Calu3 (cell line): ENCODE results near the gene SAMD4A. TPM values are rescaled to one million over a fixed set of nuclear protein-coding genes. Genes with fewer than 3 reads are reported as not detected.

ENCODE experiments used
- BruUV-seq: library from RNA; stranded (reverse); fragments of 400-500 nt; replicated peaks from 2 replicates; lab custom pipeline; 2021; lab: Mats Ljungman, UMichigan
- CTCF ChIA-PET: fragments of 300-600 bp; sonication (Branson Sonifier 250); formaldehyde crosslinking; loops from one replicate; lab custom pipeline; 2022; ENCODE audit warnings: antibody characterized with exemption; lab: Charles Lee
- DNase-seq: peaks from one replicate; pipeline ENCODE4 v3.0.0; 2022
- H3K27ac Mint-ChIP-seq: one replicate; pipeline ENCODE4 v1.8.0; 2022; ENCODE audit warnings: mixed read lengths; ENCODE audit not compliant: unreplicated experiment
- H3K27me3 Mint-ChIP-seq: one replicate; pipeline ENCODE4 v1.8.0; 2022; ENCODE audit warnings: mixed read lengths; ENCODE audit not compliant: unreplicated experiment
- H3K36me3 Mint-ChIP-seq: one replicate; pipeline ENCODE4 v1.8.0; 2022; ENCODE audit warnings: mild to moderate bottlenecking, moderate library complexity, mixed read lengths; ENCODE audit not compliant: insufficient read depth, unreplicated experiment
- H3K4me1 Mint-ChIP-seq: one replicate; pipeline ENCODE4 v1.8.0; 2022; ENCODE audit warnings: mild to moderate bottlenecking, low read depth, mixed read lengths; ENCODE audit not compliant: unreplicated experiment
- H3K4me3 Mint-ChIP-seq: one replicate; pipeline ENCODE4 v1.8.0; 2022; ENCODE audit warnings: mild to moderate bottlenecking, low read depth, moderate library complexity, mixed read lengths; ENCODE audit not compliant: unreplicated experiment
- H3K9me3 Mint-ChIP-seq: one replicate; pipeline ENCODE4 v1.8.0; 2022; ENCODE audit warnings: low read depth, mixed read lengths; ENCODE audit not compliant: unreplicated experiment
- intact Hi-C: fragments of 100-400 bp; cut with micrococcal nuclease; formaldehyde crosslinking; loops from one replicate; pipeline ENCODE4 v1.10.0; 2022; ENCODE audit not compliant: unreplicated experiment
- total RNA-seq: library from RNA; stranded (reverse); gene quantifications from 2 replicates; pipeline ENCODE4 v1.2.3, GENCODE V29; 2022
- TF ChIP-seq, protein P1 (sequence below): fragments of 200-600 bp; IDR thresholded peaks from one replicate; pipeline ENCODE4 v1.8.0; 2022; ENCODE audit warnings: antibody characterized with exemption; ENCODE audit not compliant: unreplicated experiment

SAMD4A gene
- total RNA-seq, 1 experiment from 2014 or later = 14.4 TPM

DNA sequence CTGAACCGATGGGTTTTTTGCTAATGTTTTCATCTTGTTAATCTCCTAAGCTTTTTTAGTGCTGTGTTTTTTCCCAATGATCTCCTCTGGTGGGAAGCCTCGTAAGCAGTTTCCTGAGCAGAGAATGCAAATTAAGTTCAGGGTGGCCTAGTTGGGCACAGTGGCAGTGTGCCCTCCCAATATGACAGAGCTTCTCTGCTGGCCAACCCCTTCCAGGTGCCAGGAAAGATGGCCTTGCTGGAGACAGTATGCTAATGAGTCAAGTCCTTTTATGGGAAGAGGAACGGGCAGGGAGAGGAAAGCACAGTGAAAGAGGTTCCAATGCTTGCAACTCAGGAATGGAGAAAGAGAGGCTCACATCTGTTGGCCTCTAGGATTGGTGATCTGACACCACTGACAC lies 219.9 kb downstream of the SAMD4A start:
- CTCF ChIA-PET = no interaction called here
- H3K27ac Mint-ChIP-seq = no peak overlapping the region
- DNase-seq = no peak
- H3K4me3 Mint-ChIP-seq = no peak overlapping the region
- BruUV-seq = no TSS peak
- H3K27me3 Mint-ChIP-seq = no peaks in the 10 kb centered on the region
- H3K9me3 Mint-ChIP-seq = no peaks in the 10 kb centered on the region
- intact Hi-C loops = no loop called here
- TF ChIP-seq, protein P1, sequence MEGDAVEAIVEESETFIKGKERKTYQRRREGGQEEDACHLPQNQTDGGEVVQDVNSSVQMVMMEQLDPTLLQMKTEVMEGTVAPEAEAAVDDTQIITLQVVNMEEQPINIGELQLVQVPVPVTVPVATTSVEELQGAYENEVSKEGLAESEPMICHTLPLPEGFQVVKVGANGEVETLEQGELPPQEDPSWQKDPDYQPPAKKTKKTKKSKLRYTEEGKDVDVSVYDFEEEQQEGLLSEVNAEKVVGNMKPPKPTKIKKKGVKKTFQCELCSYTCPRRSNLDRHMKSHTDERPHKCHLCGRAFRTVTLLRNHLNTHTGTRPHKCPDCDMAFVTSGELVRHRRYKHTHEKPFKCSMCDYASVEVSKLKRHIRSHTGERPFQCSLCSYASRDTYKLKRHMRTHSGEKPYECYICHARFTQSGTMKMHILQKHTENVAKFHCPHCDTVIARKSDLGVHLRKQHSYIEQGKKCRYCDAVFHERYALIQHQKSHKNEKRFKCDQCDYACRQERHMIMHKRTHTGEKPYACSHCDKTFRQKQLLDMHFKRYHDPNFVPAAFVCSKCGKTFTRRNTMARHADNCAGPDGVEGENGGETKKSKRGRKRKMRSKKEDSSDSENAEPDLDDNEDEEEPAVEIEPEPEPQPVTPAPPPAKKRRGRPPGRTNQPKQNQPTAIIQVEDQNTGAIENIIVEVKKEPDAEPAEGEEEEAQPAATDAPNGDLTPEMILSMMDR = no peak
- no peaks in the 10 kb centered on the region for H3K4me1 Mint-ChIP-seq
- no peaks in the 10 kb centered on the region for H3K36me3 Mint-ChIP-seq

DNA sequence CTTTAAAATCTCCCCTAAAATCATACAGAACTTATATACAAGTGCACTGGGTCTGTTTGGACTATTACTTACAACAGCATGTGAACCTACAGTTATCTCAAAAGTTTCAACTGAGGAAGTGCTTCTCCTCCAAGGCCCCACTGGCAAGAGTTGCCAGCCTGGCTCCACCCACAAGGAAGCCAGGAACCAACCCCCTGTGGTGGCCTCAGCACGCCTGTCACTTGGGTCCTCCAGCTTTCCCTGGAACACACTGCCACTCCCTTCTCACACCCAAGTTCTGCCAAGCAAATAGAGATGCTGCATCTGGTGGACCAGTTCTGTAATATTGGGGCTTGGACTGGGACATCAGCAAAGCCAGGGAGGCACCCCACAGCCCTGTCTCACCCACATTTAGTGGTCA lies 220.3 kb downstream of the SAMD4A start:
- no peak for DNase-seq
- H3K4me1 Mint-ChIP-seq = no peaks in the 10 kb centered on the region
- H3K9me3 Mint-ChIP-seq = no peaks in the 10 kb centered on the region
- H3K4me3 Mint-ChIP-seq = no peak overlapping the region
- H3K27me3 Mint-ChIP-seq = no peaks in the 10 kb centered on the region
- CTCF ChIA-PET = no interaction called here
- no peaks in the 10 kb centered on the region for H3K36me3 Mint-ChIP-seq
- BruUV-seq = no TSS peak
- no peak overlapping the region for H3K27ac Mint-ChIP-seq
- intact Hi-C loops = no loop called here
- TF ChIP-seq, protein P1 = no peak

DNA sequence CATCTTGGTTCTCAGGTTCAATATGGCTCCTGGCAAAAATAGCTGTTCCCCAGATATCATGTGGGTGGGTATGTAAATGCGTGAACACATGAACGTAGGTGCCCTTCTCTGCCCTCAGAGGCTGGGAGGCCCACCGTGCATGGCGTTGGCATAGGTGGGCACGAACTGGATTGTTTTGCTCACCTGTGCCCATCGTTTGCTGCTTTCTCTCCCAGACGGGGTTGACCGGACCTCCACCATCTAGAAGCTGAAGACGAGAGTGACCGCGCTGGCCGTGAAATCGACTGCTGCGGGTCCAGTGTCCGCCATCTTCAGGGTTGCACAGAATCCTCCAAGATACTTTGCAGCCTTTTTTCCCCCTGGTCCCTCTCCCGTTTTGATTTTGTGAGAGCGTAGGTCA lies 221.8 kb downstream of the SAMD4A start:
- no peaks in the 10 kb centered on the region for H3K9me3 Mint-ChIP-seq
- H3K27me3 Mint-ChIP-seq = no peaks in the 10 kb centered on the region
- no TSS peak for BruUV-seq
- CTCF ChIA-PET = no interaction called here
- H3K4me1 Mint-ChIP-seq = no peaks in the 10 kb centered on the region
- H3K27ac Mint-ChIP-seq = no peak overlapping the region
- intact Hi-C loops = no loop called here
- DNase-seq = no peak
- H3K4me3 Mint-ChIP-seq = no peak overlapping the region
- TF ChIP-seq, protein P1 = no peak
- H3K36me3 Mint-ChIP-seq = no peaks in the 10 kb centered on the region

DNA sequence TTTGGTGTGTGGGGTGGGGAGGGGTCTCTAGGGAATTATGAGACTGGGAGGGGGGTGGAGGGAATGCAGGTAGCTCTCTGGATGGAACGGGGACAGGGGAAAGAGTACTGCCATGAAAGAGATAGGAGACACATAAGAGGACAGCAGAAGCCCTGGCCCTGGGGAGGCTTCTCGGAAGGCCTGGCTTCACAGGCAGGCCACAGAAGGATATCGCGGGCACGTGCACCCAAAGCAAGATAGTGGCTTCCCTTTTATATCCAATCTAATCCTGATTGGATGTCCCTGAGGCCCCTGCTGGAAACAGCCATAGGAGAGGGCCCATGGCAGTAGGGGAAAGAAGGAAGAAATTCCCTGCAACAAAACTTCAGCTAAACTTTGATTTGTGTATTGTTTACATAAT lies 222.2 kb downstream of the SAMD4A start:
- no TSS peak for BruUV-seq
- CTCF ChIA-PET = no interaction called here
- intact Hi-C loops = no loop called here
- H3K36me3 Mint-ChIP-seq = no peaks in the 10 kb centered on the region
- TF ChIP-seq, protein P1 = no peak
- no peak overlapping the region for H3K27ac Mint-ChIP-seq
- no peak for DNase-seq
- H3K9me3 Mint-ChIP-seq = no peaks in the 10 kb centered on the region
- no peaks in the 10 kb centered on the region for H3K4me1 Mint-ChIP-seq
- H3K27me3 Mint-ChIP-seq = no peaks in the 10 kb centered on the region
- no peak overlapping the region for H3K4me3 Mint-ChIP-seq
